A673 (cell line): ENCODE measurements around the gene SPTBN2. TPM values are rescaled to one million over a fixed set of nuclear protein-coding genes. Genes with fewer than 3 reads are reported as not detected.

Source experiments
- BruUV-seq: library from RNA; stranded (reverse); fragments of 400-500 nt; replicated peaks from 2 replicates; lab custom pipeline; 2021; lab: Mats Ljungman, UMichigan
- CTCF ChIA-PET: fragments of 300-600 bp; sonication (Branson Sonifier 250); formaldehyde crosslinking; loops from one replicate; lab custom pipeline; 2022; ENCODE audit warnings: antibody characterized with exemption; lab: Charles Lee
- POLR2A ChIA-PET: fragments of 300-600 bp; sonication (Branson Sonifier 250); formaldehyde crosslinking; loops from one replicate; lab custom pipeline; 2022; ENCODE audit warnings: antibody characterized with exemption; ENCODE audit not compliant: low non-redundant PET; lab: Charles Lee
- DNase-seq: peaks from one replicate; pipeline ENCODE4 v3.0.0-alpha.2; 2015; ENCODE audit warnings: low spot score
- H3K27ac ChIP-seq: fragments of 200-600 bp; sonication (generic); 2 replicates; pipeline ENCODE4 v1.5.1; 2016; ENCODE audit warnings: mixed run types, low read depth, mild to moderate bottlenecking, mixed read lengths, antibody characterized with exemption, low read length; ENCODE audit not compliant: poor library complexity, severe bottlenecking
- H3K27me3 ChIP-seq: fragments of 200-600 bp; sonication (generic); replicated peaks from 2 replicates; pipeline ENCODE4 v1.6.1; 2017; ENCODE audit warnings: mixed run types, low read depth, mild to moderate bottlenecking, mixed read lengths, antibody characterized with exemption, low read length; ENCODE audit not compliant: insufficient read depth, poor library complexity
- H3K36me3 ChIP-seq: fragments of 200-600 bp; sonication (generic); 2 replicates; pipeline ENCODE4 v1.6.1; 2016; ENCODE audit warnings: mixed run types, mild to moderate bottlenecking, mixed read lengths, antibody characterized with exemption, low read length; ENCODE audit not compliant: insufficient read depth, poor library complexity, severe bottlenecking
- H3K4me1 ChIP-seq: fragments of 200-600 bp; sonication (generic); 2 replicates; pipeline ENCODE4 v1.6.1; 2017; ENCODE audit warnings: mixed run types, mild to moderate bottlenecking, mixed read lengths, antibody characterized with exemption, low read length; ENCODE audit not compliant: insufficient read depth, poor library complexity, severe bottlenecking
- H3K4me3 ChIP-seq: fragments of 200-600 bp; sonication (generic); 2 replicates; pipeline ENCODE4 v1.5.1; 2016; ENCODE audit warnings: low read depth, mixed run types, mild to moderate bottlenecking, mixed read lengths, low read length; ENCODE audit not compliant: poor library complexity, severe bottlenecking
- H3K9me3 ChIP-seq: fragments of 200-600 bp; sonication (generic); 2 replicates; pipeline ENCODE4 v1.6.1; 2016; ENCODE audit warnings: mixed run types, low read depth, mild to moderate bottlenecking, mixed read lengths, antibody characterized with exemption, low read length; ENCODE audit not compliant: poor library complexity, severe bottlenecking
- EZH2 ChIP-seq: fragments of 200-600 bp; sonication (generic); IDR thresholded peaks from 2 replicates; pipeline ENCODE4 v1.6.1; 2017; ENCODE audit warnings: borderline replicate concordance, low read depth, mild to moderate bottlenecking, mixed read lengths, antibody characterized with exemption, low read length; ENCODE audit not compliant: poor library complexity, severe bottlenecking
- intact Hi-C: fragments of 100-400 bp; cut with micrococcal nuclease; formaldehyde crosslinking; loops from one replicate; pipeline ENCODE4 v1.10.0; 2022; ENCODE audit not compliant: unreplicated experiment
- total RNA-seq: library from RNA; stranded (reverse); gene quantifications from 2 replicates; pipeline ENCODE4 v1.2.3, GENCODE V29; 2021
- TF ChIP-seq, protein P1 (sequence below): fragments of 300-800, 200-600 bp; sonication (generic); conservative IDR thresholded peaks from 2 replicates; pipeline ENCODE4 v1.5.1; 2017; ENCODE audit warnings: low read depth, mild to moderate bottlenecking, antibody characterized with exemption, low read length, moderate library complexity, mixed read lengths

The SPTBN2 gene
- total RNA-seq, 1 experiment from 2014 or later, result 21.1 TPM

DNA sequence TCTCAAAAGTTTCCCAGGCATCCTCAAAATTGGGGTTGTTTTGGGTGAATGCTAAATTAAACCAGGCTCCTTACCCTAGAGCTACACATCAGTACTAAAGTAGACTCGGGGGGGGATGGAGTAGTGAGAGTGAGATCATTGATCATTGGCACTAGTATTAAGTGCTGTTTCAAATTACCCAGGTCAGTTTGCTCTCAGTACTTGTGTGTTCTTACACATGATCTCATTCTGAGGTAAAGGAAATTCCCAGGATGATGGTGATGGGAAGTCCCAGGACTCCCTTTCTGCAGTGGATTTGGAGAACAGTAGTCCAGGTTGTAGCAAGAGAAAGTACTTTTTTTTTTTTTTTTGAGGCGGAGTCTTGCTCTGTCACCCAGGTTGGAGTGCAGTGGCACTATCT is 78.0 kb downstream of the SPTBN2 start:
- no peak overlapping the region for H3K27ac ChIP-seq
- intact Hi-C loops, result no loop called here
- no peak for DNase-seq
- no peaks in the 10 kb centered on the region for H3K9me3 ChIP-seq
- peaks cover 82% of the 10 kb centered on the region for H3K36me3 ChIP-seq
- no peak for TF ChIP-seq EZH2
- TF ChIP-seq, protein P1, sequence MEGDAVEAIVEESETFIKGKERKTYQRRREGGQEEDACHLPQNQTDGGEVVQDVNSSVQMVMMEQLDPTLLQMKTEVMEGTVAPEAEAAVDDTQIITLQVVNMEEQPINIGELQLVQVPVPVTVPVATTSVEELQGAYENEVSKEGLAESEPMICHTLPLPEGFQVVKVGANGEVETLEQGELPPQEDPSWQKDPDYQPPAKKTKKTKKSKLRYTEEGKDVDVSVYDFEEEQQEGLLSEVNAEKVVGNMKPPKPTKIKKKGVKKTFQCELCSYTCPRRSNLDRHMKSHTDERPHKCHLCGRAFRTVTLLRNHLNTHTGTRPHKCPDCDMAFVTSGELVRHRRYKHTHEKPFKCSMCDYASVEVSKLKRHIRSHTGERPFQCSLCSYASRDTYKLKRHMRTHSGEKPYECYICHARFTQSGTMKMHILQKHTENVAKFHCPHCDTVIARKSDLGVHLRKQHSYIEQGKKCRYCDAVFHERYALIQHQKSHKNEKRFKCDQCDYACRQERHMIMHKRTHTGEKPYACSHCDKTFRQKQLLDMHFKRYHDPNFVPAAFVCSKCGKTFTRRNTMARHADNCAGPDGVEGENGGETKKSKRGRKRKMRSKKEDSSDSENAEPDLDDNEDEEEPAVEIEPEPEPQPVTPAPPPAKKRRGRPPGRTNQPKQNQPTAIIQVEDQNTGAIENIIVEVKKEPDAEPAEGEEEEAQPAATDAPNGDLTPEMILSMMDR, result no peak
- H3K27me3 ChIP-seq, result no peaks in the 10 kb centered on the region
- POLR2A ChIA-PET, result no interaction called here
- no TSS peak for BruUV-seq
- no peak overlapping the region for H3K4me3 ChIP-seq
- CTCF ChIA-PET, result no interaction called here
- H3K4me1 ChIP-seq, result no peaks in the 10 kb centered on the region

- no peaks in the 10 kb centered on the region for H3K27me3 ChIP-seq
- TF ChIP-seq, protein P1, result no peak
- TF ChIP-seq EZH2, result no peak
- H3K9me3 ChIP-seq, result no peaks in the 10 kb centered on the region
- POLR2A ChIA-PET, result no interaction called here
- H3K27ac ChIP-seq, result no peak overlapping the region
- peaks cover 89% of the 10 kb centered on the region for H3K36me3 ChIP-seq
- intact Hi-C loops, result no loop called here
- no peak overlapping the region for H3K4me3 ChIP-seq
- no TSS peak for BruUV-seq
- no peak for DNase-seq
- CTCF ChIA-PET, result no interaction called here
- H3K4me1 ChIP-seq, result no peaks in the 10 kb centered on the region
Measured at GRCh38 chr11:66649903-66650302, 79.1 kb downstream of the SPTBN2 start.

- no peak for TF ChIP-seq EZH2
- TF ChIP-seq, protein P1, result no peak
- intact Hi-C loops, result no loop called here
- CTCF ChIA-PET, result no interaction called here
Measured at GRCh38 chr11:66646828-66647227, 82.2 kb downstream of the SPTBN2 start.

More at GRCh38 chr11:66646828-66647227, 82.2 kb downstream of the SPTBN2 start:
- H3K36me3 ChIP-seq, result peaks cover 98% of the 10 kb centered on the region
- POLR2A ChIA-PET, result no interaction called here
- no peaks in the 10 kb centered on the region for H3K27me3 ChIP-seq
- DNase-seq, result no peak
- no peaks in the 10 kb centered on the region for H3K9me3 ChIP-seq
- no TSS peak for BruUV-seq
- peaks cover 16% of the 10 kb centered on the region for H3K4me1 ChIP-seq
- H3K4me3 ChIP-seq, result no peak overlapping the region
- no peak overlapping the region for H3K27ac ChIP-seq
